ENCODE results near the gene TSFM.

GRCh38 chr12:57813111-57813970, 30.8 kb downstream of the TSFM start:
- TF ChIP-seq CTCF (IDR thresholded peaks at IDR 0.05; ENCODE audit: low read depth, low read length, missing input control), result no peak
- no peak for TF ChIP-seq RAD21 (IDR thresholded peaks at IDR 0.05)
- no peak for TF ChIP-seq EGR1 (IDR thresholded peaks at IDR 0.05; ENCODE audit: low read depth in 2 of 2)
- TF ChIP-seq, protein P1, sequence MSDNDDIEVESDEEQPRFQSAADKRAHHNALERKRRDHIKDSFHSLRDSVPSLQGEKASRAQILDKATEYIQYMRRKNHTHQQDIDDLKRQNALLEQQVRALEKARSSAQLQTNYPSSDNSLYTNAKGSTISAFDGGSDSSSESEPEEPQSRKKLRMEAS (IDR thresholded peaks at IDR 0.05), result no peak

All from liver (tissue), 3 donors.